ENCODE data around the gene MBD4.

- TF ChIP-seq CTCF (IDR thresholded peaks at IDR 0.05) (no peak), POLR2A (IDR thresholded peaks at IDR 0.05) (no peak), POLR2AphosphoS5 (IDR thresholded peaks at IDR 0.05) (no peak)
These were observed 3.2 kb upstream of the MBD4 start for GRCh38 chr3:129442947-129443346.

Data from prostate gland (tissue), 2 donors.